Adrenal gland (tissue), 12 donors: Measurements from ENCODE around the gene ABCG8. TPM values are rescaled to one million over a fixed set of nuclear protein-coding genes. Genes with fewer than 3 reads are reported as not detected.

Experiments used
- DNase-seq, 7 donors: peaks; one replicate each; pipeline ENCODE4 v3.0.0-alpha.2; 2019 to 2020
- H3K27ac ChIP-seq, 5 donors: fragments of 200-600 bp; sonication (generic) in 4 of 5; 1 replicate in 3 of 5; 2 replicates in 2 of 5; pipeline versions ENCODE4 v1.5.1 to v1.8.0; 2016 to 2020; ENCODE audit warnings: mild to moderate bottlenecking in 1 of 5
- H3K27me3 ChIP-seq: fragments of 200-600 bp; 2 replicates; pipeline ENCODE4 v1.8.0; 2021
- H3K36me3 ChIP-seq, 2 donors: fragments of 200-600 bp; replicated peaks in 1 of 2; 1 replicate in 1 of 2; 2 replicates in 1 of 2; pipeline versions ENCODE4 v1.5.1 to v1.8.0; 2018 to 2022
- H3K4me1 ChIP-seq, 2 donors: fragments of 200-600 bp; replicated peaks in 1 of 2; 1 replicate in 1 of 2; 2 replicates in 1 of 2; pipeline versions ENCODE4 v1.5.1 to v1.8.0; 2018 to 2021
- H3K4me3 ChIP-seq, 4 donors: fragments of 200-600 bp; sonication (generic) in 3 of 4; one replicate each; pipeline ENCODE4 v1.5.1; 2016 to 2018
- H3K9me3 ChIP-seq, 3 donors: fragments of 200-600 bp; sonication (generic) in 1 of 3; replicated peaks in 1 of 3; 1 replicate in 2 of 3; 2 replicates in 1 of 3; pipeline versions ENCODE4 v1.5.1 to v1.8.0; 2016 to 2021
- POLR2A ChIP-seq, 2 donors: fragments of 450-650 bp; IDR thresholded peaks; one replicate each; pipeline ENCODE4 v1.6.1; 2017; ENCODE audit warnings: antibody characterized with exemption in 2 of 2, mild to moderate bottlenecking in 2 of 2, moderate library complexity in 1 of 2
- WGBS, 4 donors: extraction: QIAGEN DNeasy Blood & Tissue Kit in 2 of 4; methylation state at CpG; one replicate each; pipeline versions ENCODE4 v1.1.5 to v1.1.7; 2013 to 2017; 5-methylcytosine and 5-hydroxymethylcytosine counted together
- intact Hi-C, 2 donors: fragments of 100-400 bp; cut with DNase I; formaldehyde crosslinking; loops; one replicate each; pipeline versions ENCODE4 v1.14.1 to v1.15.0; 2022 to 2023
- polyA plus RNA-seq, 3 donors: library from polyadenylated mRNA; stranded (reverse); fragments of 200-250 nt in 2 of 3; fragments of 350-450 nt in 1 of 3; fragmentation: Illumina TruSeq in 1 of 3; extraction: RNeasy Lipid Tissue Mini Kit (QIAGEN cat#74804) in 1 of 3; gene quantifications; one replicate each; pipeline ENCODE4 v1.2.3, GENCODE V29; 2013 to 2014
- small RNA-seq, 2 donors: library from RNA; depleted of rRNA; stranded (forward); fragments of <200 nt; gene quantifications; one replicate each; pipeline ENCODE3, GENCODE V24; 2016
- total RNA-seq, 9 donors: library from RNA; depleted of rRNA in 4 of 9; stranded (reverse); fragments of >200 nt in 4 of 9; fragments of 120-200 nt in 1 of 9; fragmentation: NEBNext Ultra II Directional in 1 of 9; extraction: Animal tissue kit (Norgen Biotek cat#: 25700) in 1 of 9; gene quantifications; one replicate each; pipeline versions ENCODE4 v1.1.0 to v1.2.4, GENCODE V29; 2013 to 2023
- TF ChIP-seq, protein P1 (sequence below), 6 experiments: fragments of 450-650 bp in 4 of 6; fragments of 200-600 bp in 2 of 6; sonication (generic) in 1 of 6; IDR thresholded peaks; 1 replicate in 5 of 6; 2 replicates in 1 of 6; pipeline versions ENCODE4 v1.5.1 to v1.8.0; 2016 to 2021; ENCODE audit warnings: antibody characterized with exemption in 6 of 6, mild to moderate bottlenecking in 2 of 6, moderate library complexity in 1 of 6
- donor health status: healthy with polysubstance abuse.
- donor health status: Bipolar disorder and iron deficiency.
- donor health status: DM: yes; HTN: yes; CAD: no.
- donor health status: DM: no; HTN: no; CAD: no.
- donor health status: DM: no; HTN: no; CAD: no.
- donor health status: DM: yes; HTN: yes; CAD: no.

Gene ABCG8
- total and polyA plus RNA-seq, 12 donors: 0.03 to 0.44 (median 0.15) TPM; not detected in 4

DNA sequence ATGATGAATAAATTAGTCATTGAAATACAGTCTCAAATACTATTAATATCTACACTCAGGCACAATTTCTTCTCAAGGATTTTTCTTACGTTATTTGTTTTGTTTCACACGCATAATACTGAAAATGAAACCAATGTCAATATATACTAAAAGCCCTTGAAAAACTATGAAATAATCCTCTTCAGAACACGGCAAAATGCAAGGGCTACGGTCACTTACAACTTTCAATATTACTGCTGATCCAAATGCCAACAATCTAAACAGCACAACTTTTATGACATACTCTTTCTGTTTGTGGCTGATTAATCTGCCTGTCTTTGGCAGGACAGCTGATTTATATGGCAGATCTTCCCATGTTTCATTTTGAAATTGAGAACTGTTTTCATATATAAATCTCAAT lies 88.7 kb downstream of the ABCG8 start:
- H3K27ac ChIP-seq: no peak overlapping the region
- intact Hi-C loops: no loop called here
- H3K9me3 ChIP-seq: peaks cover 0 to 6% (median 0%) of the 10 kb centered on the region in 3 donors
- TF ChIP-seq, protein P1, sequence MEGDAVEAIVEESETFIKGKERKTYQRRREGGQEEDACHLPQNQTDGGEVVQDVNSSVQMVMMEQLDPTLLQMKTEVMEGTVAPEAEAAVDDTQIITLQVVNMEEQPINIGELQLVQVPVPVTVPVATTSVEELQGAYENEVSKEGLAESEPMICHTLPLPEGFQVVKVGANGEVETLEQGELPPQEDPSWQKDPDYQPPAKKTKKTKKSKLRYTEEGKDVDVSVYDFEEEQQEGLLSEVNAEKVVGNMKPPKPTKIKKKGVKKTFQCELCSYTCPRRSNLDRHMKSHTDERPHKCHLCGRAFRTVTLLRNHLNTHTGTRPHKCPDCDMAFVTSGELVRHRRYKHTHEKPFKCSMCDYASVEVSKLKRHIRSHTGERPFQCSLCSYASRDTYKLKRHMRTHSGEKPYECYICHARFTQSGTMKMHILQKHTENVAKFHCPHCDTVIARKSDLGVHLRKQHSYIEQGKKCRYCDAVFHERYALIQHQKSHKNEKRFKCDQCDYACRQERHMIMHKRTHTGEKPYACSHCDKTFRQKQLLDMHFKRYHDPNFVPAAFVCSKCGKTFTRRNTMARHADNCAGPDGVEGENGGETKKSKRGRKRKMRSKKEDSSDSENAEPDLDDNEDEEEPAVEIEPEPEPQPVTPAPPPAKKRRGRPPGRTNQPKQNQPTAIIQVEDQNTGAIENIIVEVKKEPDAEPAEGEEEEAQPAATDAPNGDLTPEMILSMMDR (IDR thresholded peaks at IDR 0.05): no peak
- TF ChIP-seq POLR2A (IDR thresholded peaks at IDR 0.05): no peak
- peaks cover 0 to 14% of the 10 kb centered on the region in 2 donors for H3K36me3 ChIP-seq
- WGBS, 4 donors: 44 to 56% (median 48%) methylated on average over 4 of the region's 4 CpGs
- no peak overlapping the region for H3K4me3 ChIP-seq
- no peaks in the 10 kb centered on the region for H3K27me3 ChIP-seq
- peaks cover 0 to 12% of the 10 kb centered on the region in 2 donors for H3K4me1 ChIP-seq
- no peak for DNase-seq

DNA sequence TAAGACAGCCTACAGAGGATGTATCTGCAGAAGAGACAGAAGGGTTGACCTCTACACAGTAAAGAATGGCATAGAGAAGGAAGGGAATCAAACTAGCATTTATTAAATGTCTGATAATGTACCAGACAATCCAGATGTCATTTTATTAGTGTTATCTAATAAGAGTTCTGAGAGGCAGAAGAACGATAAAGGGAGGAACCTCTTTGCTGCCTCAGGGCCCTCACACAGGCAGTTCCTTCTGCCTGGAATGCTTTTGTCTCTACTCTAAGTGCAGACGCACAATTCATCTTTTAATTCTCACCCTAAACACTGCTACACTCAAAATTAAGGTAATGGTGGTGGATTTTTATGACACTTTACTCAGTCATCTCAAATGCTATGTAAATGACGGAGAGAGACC lies 92.5 kb downstream of the ABCG8 start:
- Histone ChIP-seq H3K27me3 (no peaks in the 10 kb centered on the region), H3K27ac (no peak overlapping the region), H3K4me1 (peaks cover 0 to 12% of the 10 kb centered on the region in 2 donors), H3K4me3 (no peak overlapping the region), H3K36me3 (peaks cover 3 to 18% of the 10 kb centered on the region in 2 donors), H3K9me3 (peaks cover 0 to 6% (median 0%) of the 10 kb centered on the region in 3 donors)
- no peak for DNase-seq
- intact Hi-C loops: no loop called here
- WGBS, 4 donors: 87 to 99% (median 96%) methylated on average over 3 of the region's 3 CpGs
- TF ChIP-seq, protein P1 (IDR thresholded peaks at IDR 0.05): no peak
- no peak for TF ChIP-seq POLR2A (IDR thresholded peaks at IDR 0.05)

Small RNA genes lying within 50 kb of the gene (small RNA-seq; reads per million reads assigned to genes)
- 0 reads per million in 2 donors for gene RN7SL455P
- 0 reads per million in 2 donors for gene RNU6-1048P

Other genes with a start within 250 kb of the ABCG8 start
- gene THADA, start 242.9 kb upstream of the ABCG8 start, total RNA-seq: 10 to 100 TPM; 17.8 to 38.4 (median 26.2) TPM
- gene THADA, start 242.9 kb upstream of the ABCG8 start, polyA plus RNA-seq: 10 to 100 TPM; 14.1 to 22.3 (median 18.0) TPM
- 10 to 100 TPM in 2 of 9 donors, 1 to 10 TPM in 7; 1.9 to 18.3 (median 6.3) TPM for gene PLEKHH2, start 201.7 kb upstream of the ABCG8 start, total RNA-seq
- 1 to 10 TPM; 3.0 to 7.6 (median 5.5) TPM for gene PLEKHH2, start 201.7 kb upstream of the ABCG8 start, polyA plus RNA-seq
- gene C1GALT1C1L, start 162.5 kb upstream of the ABCG8 start, total RNA-seq: 1 to 10 TPM in 7 of 9 donors, under 1 TPM in 2; 0.71 to 4.0 (median 2.0) TPM
- gene C1GALT1C1L, start 162.5 kb upstream of the ABCG8 start, polyA plus RNA-seq: 1 to 10 TPM in 2 of 3 donors, under 1 TPM in 1; 0.88 to 3.8 (median 1.3) TPM
- 10 to 100 TPM; 16.9 to 80.5 (median 33.2) TPM for gene DYNC2LI1, start 64.9 kb upstream of the ABCG8 start, total RNA-seq
- gene DYNC2LI1, start 64.9 kb upstream of the ABCG8 start, polyA plus RNA-seq: 10 to 100 TPM; 22.0 to 61.3 (median 23.3) TPM
- gene ABCG5, start 132 bp upstream of the ABCG8 start, total RNA-seq: under 1 TPM in 5 of 9 donors, not detected in 4; 0.07 to 0.69 (median 0.28) TPM
- gene ABCG5, start 132 bp upstream of the ABCG8 start, polyA plus RNA-seq: under 1 TPM; 0.03 to 0.33 (median 0.08) TPM
- 100 to 1,000 TPM in 1 of 9 donors, 10 to 100 TPM in 8; 40.6 to 100 (median 72.6) TPM for gene LRPPRC, start 157.0 kb downstream of the ABCG8 start, total RNA-seq
- gene LRPPRC, start 157.0 kb downstream of the ABCG8 start, polyA plus RNA-seq: 100 to 1,000 TPM in 1 of 3 donors, 10 to 100 TPM in 2; 18.3 to 113 (median 24.6) TPM